Tongue (tissue), 2 donors: Measurements from ENCODE around the gene FYTTD1. TPM values are rescaled to one million over a fixed set of nuclear protein-coding genes. Genes with fewer than 3 reads are reported as not detected.

ENCODE experiments used
- DNase-seq: peaks from one replicate; pipeline ENCODE4 v3.0.0-alpha.2; 2015
- total RNA-seq: library from RNA; depleted of rRNA; stranded (reverse); fragments of >200 nt; gene quantifications from one replicate; pipeline ENCODE4 v1.2.3, GENCODE V29; 2014

The FYTTD1 gene
- total RNA-seq, 1 donor from 2014 or later: 92.8 TPM

- no peak for DNase-seq
Measured at GRCh38 chr3:197737749-197738462, 11.8 kb upstream of the FYTTD1 start.

GRCh38 chr3:197742787-197743186 is 6.9 kb upstream of the FYTTD1 start:
- no peak for DNase-seq

- DNase-seq: no peak
Measured at GRCh38 chr3:197746209-197746608, 3.5 kb upstream of the FYTTD1 start.

GRCh38 chr3:197746801-197747237 is 2.9 kb upstream of the FYTTD1 start:
- DNase-seq: no peak

GRCh38 chr3:197748597-197749314 is 927 bp upstream of the FYTTD1 start:
- DNase-seq: peak; percentile 17

GRCh38 chr3:197749315-197749600 is 425 bp upstream of the FYTTD1 start:
- DNase-seq: peak; percentile 79

GRCh38 chr3:197750396-197750831 is 731 bp downstream of the FYTTD1 start:
- peak; percentile 79 for DNase-seq

- peak; percentile 50 for DNase-seq
Measured at GRCh38 chr3:197750858-197751737, 1.4 kb downstream of the FYTTD1 start.

GRCh38 chr3:197752107-197752506 is 2.4 kb downstream of the FYTTD1 start:
- DNase-seq: no peak

GRCh38 chr3:197753263-197753662 is 3.6 kb downstream of the FYTTD1 start:
- no peak for DNase-seq

- no peak for DNase-seq
Measured at GRCh38 chr3:197756704-197757103, 7.0 kb downstream of the FYTTD1 start.

GRCh38 chr3:197758512-197758911 is 8.8 kb downstream of the FYTTD1 start:
- DNase-seq: no peak

- DNase-seq: no peak
Measured at GRCh38 chr3:197761784-197762183, 12.1 kb downstream of the FYTTD1 start.

- no peak for DNase-seq
Measured at GRCh38 chr3:197775317-197775716, 25.6 kb downstream of the FYTTD1 start.

GRCh38 chr3:197782230-197782629 is 32.5 kb downstream of the FYTTD1 start:
- DNase-seq: no peak

GRCh38 chr3:197784019-197784585 is 34.4 kb downstream of the FYTTD1 start:
- DNase-seq: no peak

GRCh38 chr3:197787412-197787811 is 37.7 kb downstream of the FYTTD1 start:
- DNase-seq: no peak

GRCh38 chr3:197789309-197789708 is 39.6 kb downstream of the FYTTD1 start:
- no peak for DNase-seq

- DNase-seq: no peak
Measured at GRCh38 chr3:197790033-197790432, 40.4 kb downstream of the FYTTD1 start.

- peak; percentile 94 for DNase-seq
Measured at GRCh38 chr3:197791113-197791891, 41.6 kb downstream of the FYTTD1 start, which contains the start of gene LRCH3. LRCH3 (plus strand) TSS chr3:197791254; CDS start chr3:197791279, 25 bp downstream.

- DNase-seq: peak; percentile 56
Measured at GRCh38 chr3:197791892-197792647, 42.4 kb downstream of the FYTTD1 start.
